HG02884 (cell line): ENCODE measurements around the gene SDHA.

Experiments
- ATAC-seq: cut with Tn5 transposase; IDR thresholded peaks from one replicate; pipeline ENCODE4 v1.9.1; 2021; ENCODE audit warnings: mild to moderate bottlenecking, moderate library complexity; ENCODE audit not compliant: unreplicated experiment

SDHA gene

GRCh38 chr5:217494-218456, at the start of gene SDHA, which contains the start of gene CCDC127:
SDHA (plus strand) TSS chr5:218320; CDS start chr5:218356, 36 bp downstream.
CCDC127 (minus strand) TSS chr5:218153; CDS start chr5:216849, 1,304 bp downstream.
- ATAC-seq = peak; percentile 63

DNA sequence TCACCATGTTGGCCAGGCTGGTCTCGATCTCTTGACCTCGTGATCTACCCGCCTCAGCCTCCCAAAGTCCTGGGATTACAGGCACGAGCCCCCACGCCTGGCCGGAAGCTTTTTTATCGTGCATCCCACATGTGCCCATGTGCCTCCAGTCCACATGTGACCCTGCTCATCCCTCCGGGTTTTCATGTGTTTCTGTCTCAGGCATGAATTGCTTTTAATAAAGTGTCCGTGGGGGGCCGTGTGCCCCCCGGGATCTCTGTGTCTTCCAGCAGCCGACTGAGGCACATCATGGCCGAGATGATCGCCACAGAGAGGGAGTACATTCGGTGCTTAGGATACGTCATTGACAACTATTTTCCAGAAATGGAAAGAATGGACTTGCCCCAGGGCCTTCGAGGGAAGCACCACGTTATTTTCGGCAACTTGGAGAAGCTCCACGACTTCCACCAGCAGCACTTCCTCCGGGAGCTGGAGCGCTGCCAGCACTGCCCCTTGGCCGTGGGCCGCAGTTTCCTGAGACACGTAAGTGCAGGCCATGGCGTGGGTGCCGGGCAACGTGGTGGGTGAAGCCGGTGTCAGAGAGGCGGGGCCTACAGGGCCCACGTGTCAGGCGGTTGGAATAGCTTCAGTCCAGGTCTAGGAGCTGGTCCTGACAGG, 48.9 kb upstream of the SDHA start:
- ATAC-seq = no peak

DNA sequence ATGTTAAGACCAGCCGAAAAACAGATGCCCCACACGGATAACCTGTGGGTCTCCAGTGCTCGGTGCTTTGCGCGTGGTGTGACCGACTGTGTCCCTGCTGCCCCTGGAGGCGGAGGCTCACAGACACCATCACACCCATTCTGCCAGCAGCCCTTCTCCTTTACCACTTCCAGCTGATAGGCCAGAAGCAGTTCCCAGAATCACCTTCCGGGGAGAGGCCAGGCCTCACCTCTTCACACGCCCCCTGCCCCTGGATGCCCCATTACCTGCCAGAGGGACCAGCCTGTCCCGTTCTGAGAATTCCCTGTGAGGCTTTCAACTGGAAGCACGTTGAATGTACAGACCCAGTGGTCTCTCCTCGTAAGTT, 48.4 kb upstream of the SDHA start:
- ATAC-seq = no peak

GRCh38 chr5:170971-171800, 46.9 kb upstream of the SDHA start:
- ATAC-seq = no peak

GRCh38 chr5:171801-172331, 46.3 kb upstream of the SDHA start:
- ATAC-seq = no peak

- no peak for ATAC-seq
These were observed 45.7 kb upstream of the SDHA start for GRCh38 chr5:172421-172820.

DNA sequence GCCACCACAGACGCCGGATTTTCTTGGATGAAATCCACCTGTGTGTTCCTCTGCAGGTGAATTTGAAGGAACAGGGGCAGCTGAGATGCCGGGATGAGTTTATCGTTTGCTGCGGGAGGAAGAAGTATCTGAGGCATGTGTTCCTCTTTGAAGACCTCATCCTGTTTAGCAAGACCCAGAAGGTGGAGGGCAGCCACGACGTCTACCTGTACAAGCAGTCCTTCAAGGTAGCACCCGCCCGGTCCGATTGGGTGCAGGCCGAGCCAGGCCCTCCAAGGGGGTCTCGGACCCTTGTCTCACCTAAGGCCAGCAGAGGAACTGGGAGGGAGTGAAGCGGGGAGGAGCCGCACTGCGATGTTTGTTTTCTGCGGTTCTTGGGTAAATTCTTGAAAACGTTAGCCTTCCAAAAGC, 45.3 kb upstream of the SDHA start:
- ATAC-seq = no peak

- no peak for ATAC-seq
These were observed 44.5 kb upstream of the SDHA start for GRCh38 chr5:173392-174290.

DNA sequence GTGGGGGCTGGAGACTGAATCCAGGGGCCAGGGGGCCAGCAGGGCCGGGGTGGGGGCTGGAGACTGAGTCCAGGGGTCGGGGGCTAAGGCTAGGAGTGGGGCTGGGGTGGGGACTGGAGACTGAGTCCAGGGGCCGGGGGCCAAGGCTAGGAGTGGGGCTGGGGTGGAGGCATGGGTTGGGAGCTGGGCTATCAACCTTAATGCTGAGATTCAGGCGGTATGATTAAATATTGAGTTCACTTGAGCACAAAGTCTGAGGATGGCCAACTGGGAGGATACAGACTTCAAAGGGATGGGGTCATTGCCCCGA, 43.9 kb upstream of the SDHA start:
- ATAC-seq = no peak

GRCh38 chr5:174876-175465, 43.1 kb upstream of the SDHA start:
- ATAC-seq = no peak

DNA sequence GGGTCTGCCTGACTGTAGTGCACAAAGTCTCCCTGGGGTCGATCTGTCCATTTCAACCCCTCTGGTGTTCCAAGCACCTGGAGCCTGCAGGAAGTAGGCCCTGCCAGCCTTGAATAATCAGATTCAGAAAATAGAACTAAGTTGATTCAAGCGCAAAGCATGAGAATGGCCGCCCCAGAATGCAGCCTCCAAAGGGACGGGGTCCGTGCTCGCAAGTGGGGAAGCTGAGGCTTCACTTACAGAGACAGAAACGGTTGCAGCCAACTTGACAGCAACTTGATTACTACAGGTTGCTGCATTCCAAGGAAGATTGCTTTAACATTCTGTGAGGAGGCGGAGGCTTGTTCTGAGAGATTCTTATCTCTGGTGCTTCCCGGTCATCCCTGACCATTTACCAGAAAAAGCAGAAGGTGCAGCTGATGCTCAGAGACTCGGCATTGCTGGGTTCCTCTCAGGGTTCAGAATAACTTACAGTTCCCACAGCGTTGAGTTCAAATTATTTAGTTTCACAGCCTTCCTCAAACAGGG, 41.8 kb upstream of the SDHA start:
- no peak for ATAC-seq

- ATAC-seq = no peak
These were observed 40.0 kb upstream of the SDHA start for GRCh38 chr5:178110-178509.

DNA sequence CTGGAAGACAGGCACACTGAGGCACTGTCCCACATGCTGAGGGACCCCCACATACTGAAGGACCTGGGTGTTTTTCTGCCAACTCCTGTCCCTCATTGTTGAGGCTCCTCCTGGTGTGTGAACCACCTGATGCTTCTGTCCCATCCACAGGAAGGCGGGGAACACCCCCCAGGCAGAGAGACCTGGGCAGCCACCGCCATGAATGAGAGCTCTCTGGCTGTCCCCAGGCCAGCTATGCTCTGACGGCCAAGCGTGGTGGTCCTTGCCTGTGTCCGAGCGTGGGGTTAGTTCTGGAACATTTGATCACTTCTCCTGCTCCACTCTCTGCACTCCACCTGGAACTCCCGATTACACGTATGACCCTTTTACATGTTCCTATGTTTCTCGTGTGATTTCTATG, 38.7 kb upstream of the SDHA start:
- ATAC-seq = no peak

- ATAC-seq = no peak
These were observed 37.7 kb upstream of the SDHA start for GRCh38 chr5:180286-180918.

DNA sequence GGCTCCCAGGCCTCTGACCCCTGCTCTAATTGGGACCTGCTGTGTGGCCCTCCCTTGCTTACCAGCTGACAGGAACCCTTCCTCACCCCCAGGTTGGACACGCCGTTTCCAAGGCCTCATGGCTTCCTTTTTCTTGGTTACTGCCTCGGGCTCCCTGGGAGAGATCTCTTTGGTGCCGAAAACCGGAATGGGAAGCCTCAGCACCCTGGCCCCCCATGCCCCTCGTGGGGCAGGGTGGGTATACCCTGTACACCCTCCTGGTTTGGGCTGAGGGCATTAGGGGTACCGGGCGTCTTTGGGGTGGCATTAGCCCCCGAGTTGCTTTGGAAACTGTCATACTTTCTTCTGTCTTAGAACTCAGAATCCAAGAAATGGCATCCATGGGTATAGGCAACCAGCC, 37.0 kb upstream of the SDHA start:
- ATAC-seq = no peak

- ATAC-seq = no peak
These were observed 36.6 kb upstream of the SDHA start for GRCh38 chr5:181566-181965.

- ATAC-seq = no peak
These were observed 36.0 kb upstream of the SDHA start for GRCh38 chr5:182126-182525.

GRCh38 chr5:184471-184870, 33.6 kb upstream of the SDHA start:
- ATAC-seq = no peak
